HG03135 (cell line): ENCODE data around the gene DOCK1.

Source experiments
- ATAC-seq: cut with Tn5 transposase; IDR thresholded peaks from one replicate; pipeline ENCODE4 v1.9.1; 2021; ENCODE audit warnings: mild to moderate bottlenecking, moderate library complexity; ENCODE audit not compliant: unreplicated experiment

DOCK1 gene

DNA sequence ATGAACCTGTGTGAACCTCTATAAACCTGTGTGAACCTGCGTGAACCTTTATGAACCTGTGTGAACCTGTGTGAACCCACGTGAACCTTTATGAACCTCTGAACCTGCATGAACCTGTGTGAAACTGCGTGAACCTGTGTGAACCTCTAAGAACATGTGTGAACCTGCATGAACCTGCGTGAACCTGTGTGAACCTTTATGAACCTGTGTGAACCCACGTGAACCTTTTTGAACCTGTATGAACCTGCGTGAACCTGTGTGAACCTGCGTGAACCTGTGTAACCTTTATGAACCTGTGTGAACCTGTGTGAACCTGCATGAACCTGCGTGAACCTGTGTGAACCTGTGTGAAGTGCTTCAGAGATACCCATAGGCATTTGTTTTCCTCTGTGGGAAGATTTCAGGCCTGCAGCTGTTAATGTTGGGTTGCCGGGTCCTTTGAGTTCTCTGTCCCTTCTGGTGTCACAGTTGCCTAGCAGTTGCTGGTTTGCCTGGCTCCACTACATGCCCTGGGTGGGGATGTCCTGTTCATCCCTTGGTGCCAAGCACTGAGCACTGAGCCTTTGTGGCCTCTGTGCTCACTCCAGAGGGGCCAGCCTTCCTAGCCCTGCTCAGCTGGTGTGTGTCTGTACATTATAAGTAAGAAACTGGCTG lies 97.9 kb downstream of the DOCK1 start:
- no peak for ATAC-seq

DNA sequence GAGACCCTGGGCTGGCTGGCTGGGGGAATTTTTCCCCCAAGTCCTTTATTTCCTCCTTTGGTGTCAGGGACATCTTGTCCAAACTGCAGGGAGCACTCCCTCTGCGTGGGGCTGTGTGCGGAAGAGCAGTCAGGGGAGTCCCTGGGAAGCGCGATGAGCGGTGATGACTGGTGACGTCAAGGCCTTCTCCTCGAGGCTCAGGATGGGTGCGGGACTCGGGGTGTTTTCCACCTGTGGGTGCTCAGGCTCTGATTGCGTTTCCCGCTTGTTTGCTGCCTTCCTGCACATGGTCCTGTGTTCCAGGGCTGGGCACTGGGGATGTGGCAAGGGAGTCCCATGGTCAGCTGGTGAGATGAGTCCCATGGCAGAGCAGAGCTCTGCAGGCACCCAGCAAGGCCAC lies 101.2 kb downstream of the DOCK1 start:
- ATAC-seq, result no peak

DNA sequence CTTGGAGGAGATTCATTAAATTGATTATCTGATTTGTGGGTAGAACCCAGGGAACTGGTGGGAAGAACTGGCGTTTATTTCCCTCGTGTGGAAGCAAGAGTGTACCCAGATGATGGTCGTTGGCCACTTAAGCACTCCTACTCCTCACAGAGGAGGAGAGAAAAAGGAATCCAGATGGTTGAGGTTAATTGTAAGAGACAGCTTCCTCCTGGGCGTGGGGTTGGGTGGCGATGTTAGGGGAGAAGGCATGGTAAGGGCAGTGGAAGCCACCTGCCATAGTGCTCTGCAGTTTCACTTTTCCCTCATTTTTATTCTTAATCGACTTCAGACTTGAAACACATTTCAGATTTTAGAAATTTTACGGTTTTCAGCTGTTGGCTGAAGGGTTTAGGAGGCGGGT lies 104.1 kb downstream of the DOCK1 start:
- no peak for ATAC-seq

DNA sequence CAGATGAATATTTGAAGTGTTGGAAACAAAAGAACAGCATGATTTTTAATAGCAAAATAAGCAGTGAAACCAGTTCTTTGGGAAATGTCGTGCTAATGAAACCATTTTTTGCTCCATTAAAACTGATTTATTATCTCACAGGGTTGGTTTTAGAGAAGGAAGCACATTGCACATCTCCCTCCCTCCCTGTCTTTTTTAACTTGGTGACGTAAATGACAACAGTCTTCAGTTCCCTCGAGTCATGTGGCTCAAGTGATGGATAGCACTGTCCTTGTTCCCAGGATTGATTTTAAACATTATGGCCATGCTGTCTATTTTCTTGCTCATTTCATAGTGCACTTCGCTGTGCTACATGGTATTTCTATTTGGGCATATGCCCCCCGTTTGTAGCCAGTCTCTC lies 105.9 kb downstream of the DOCK1 start:
- ATAC-seq, result no peak

DNA sequence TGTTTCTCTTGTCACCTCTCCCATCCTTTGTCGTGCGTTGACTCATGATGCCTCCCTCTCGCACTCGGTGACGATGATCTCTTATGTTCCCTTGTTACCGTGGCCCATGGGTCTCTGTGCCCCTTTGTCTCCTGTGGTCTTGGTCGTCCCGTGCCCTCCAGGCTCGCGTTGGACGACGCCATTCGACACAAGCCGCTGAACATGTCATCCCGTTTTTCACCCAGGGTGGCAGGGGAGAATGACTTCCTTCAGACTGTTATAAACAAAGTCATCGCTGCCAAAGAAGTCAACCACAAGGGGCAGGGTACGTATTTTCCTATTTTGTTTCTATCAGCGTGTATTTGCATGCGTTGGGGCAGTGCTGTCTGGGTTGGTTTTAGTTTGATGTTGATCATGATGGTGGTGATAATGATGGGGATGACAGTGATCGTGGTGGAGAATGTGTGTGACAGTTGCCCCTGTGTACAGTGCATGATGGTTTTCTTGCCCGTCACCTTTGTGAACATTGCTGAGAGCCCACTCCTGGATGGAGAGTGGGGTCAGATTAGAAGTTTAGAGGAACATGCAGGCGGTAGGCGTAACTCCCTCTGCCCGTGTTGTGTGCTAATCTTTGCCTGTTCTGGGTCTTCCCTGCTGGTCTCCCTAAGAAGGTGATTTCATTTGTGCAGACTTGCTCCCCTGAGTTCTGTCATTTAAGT lies 107.0 kb downstream of the DOCK1 start:
- ATAC-seq, result no peak

DNA sequence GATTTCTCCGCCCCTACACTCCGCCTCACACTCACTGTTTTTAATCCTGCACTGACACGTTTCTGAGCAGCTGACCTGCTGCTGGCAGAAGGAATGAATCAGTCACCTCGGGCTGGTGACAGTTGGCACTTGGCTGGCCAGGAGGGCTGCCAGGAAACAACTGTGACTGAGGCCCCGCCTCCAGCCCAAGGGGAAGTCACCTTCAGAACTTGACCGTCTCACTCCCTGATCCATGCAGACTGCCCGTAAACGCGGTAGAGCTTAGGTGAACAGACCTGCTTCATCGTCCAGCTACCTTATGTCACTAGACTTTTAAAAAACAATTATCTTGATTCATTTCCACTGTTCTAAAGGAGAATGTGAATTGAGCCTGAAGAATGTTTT lies 107.5 kb downstream of the DOCK1 start:
- no peak for ATAC-seq

DNA sequence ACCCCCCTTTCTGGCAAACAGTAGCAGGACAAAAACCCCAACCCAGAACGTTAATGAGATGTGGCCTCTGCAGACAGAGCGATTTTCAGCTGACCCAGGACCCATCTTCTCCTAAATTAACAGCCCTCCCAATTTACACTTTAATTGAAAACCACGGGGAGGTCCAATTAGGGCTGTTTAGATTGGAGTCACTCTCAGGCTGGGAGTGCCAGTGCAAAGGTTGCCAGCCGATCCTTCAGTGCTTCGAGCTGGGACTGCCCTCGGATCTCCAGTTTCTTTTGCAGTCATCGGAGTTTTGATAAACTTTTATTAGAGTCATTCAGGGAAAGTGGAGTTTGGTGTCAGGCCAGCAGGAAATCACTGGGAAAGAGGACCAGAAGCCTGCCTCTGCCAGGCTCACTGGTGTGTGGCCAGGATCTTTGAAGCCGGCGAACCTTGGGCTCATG lies 108.0 kb downstream of the DOCK1 start:
- ATAC-seq, result no peak

DNA sequence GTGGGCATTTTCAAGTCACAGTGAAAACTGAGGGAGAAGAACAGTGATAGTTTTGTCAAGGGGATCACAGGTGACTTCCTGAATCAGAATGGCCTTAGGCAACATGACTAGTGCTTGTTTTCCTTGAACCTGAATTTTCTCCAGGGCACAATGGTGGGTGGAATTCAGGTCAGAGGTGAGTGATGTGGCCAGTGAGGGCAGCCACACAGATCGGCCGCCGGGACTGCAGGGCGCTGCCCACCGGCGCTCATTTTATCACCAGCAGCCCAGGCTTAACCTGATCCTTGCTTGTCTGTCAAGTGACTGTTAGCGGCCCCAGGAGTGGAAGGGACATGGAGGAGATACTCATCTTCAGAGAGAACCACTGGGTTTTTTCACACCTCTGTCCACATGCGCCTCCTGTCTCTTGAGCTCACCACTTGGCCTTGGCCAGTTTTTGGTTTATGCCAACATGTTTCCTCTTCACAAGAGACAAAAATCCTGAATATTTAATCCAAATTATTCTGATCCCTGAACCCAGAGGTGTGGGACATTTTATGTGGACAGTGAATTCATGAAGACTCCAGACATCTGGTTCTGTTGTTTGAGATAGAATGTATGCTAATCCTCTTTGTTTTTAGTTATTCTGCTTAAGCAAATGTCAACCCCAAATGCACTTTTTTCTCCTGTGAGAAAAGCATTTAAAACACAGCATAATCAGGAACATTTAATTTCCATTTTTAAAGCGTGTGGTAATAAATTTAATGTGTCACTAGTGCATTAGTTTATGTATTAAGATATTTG lies 108.7 kb downstream of the DOCK1 start:
- ATAC-seq, result no peak

DNA sequence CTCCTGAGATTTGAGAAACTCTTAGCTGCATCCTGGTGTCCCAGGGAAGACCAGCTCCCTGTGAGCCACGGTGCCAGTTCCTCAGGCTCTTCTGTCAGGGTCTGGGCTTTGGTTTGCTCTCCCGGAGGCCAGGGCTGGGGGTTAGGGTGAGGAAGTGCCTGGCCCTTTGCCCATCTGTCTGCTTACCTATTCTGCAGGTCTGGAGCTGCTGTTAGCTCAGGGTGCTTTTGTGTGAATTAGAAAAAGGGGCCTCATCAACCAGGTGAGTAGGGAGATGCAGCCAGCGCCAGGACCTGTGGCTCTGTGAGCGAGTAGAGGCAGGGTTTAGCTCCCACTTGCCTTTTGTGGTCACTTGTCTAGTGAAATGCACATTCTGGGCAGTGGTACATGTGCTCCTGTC lies 109.4 kb downstream of the DOCK1 start:
- ATAC-seq, result no peak

DNA sequence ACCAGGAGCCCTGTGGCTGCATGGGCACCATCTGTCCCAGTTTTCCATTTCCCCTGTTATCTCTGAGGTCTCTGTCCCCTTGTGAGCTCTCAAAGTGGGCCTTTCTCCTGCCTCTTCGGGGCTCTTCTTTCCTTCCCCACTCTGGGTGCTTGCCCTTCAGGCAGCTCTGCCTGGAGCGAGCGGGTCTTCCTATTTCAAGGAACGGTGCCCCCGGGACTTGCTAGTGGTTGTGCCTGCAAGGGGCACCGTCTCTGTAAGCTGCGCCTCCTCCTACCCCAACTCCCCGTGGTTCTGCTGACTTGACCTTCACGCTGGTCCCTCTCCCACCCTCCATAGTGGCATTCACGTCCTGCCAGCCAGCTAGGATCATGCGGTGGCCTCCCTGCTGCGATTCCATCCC lies 110.1 kb downstream of the DOCK1 start:
- ATAC-seq, result no peak

DNA sequence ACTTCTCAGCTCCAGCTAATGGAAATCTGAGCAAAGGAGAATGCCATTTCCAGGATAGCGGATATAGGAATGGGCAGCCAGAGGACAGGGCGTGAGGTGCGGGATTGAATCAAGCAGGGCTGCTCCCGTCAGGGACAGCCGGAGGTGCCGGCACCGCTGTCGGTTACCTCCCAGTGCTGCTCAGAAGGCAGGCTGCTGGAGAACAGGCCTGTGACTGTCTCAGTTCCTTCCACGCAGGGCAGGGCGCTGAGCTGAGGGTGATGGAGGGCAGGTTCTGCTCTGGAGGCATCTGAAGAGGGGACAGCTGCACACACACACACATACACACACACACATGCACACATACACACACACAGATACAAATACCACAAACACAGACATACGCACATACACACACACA lies 111.1 kb downstream of the DOCK1 start:
- ATAC-seq, result no peak

DNA sequence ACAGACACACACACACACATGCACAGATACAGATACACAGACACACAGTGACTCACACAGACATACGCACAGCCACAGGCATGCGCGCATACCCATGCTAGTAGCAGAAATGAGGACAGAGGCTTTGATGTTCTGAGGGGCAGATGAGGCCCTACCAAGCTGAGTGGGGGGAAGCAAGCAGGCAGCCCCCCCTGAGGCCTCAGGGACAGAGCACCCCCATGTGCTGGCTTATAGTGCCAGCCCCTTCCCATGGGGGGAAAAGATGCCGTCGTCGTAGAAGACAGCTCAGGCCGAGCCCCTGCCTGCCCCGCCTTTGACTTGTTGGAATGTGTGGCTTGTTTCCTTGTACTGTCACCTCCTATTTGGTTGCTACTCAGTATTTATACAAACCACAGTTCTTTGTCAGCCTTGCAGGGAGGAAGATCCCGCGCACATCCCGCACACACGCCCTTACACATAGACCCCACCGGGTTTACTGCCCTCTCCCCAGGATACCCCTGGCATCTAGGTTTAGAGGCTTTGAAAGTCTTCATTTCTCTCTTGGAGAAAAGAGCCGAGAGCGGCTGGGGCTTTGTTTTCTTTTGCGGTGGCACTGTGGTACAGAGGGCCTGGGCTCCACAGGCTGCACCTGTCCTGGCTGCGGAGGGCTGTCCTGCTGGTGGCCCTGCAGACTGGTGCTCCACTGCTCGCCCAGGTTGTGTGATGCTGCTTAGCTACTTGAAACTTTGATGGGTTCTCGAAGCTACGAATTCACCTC lies 112.5 kb downstream of the DOCK1 start:
- ATAC-seq, result no peak

DNA sequence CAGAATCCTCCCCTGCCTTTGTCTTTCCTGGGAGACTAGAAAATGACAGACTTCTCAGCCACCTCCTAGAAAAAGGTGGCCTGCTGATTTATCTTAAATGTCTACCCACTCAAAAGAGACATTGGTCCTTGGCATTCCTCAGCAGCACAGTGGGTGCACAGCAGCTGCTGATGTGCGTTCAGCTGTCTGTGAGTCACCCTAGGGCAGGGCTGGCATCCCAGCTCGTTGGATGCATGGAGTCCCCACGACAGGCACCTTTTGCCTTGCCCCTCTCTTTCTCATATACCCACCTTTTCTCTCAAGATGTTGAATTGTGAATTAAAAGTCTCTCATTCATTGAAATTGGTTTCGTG lies 113.0 kb downstream of the DOCK1 start:
- no peak for ATAC-seq

DNA sequence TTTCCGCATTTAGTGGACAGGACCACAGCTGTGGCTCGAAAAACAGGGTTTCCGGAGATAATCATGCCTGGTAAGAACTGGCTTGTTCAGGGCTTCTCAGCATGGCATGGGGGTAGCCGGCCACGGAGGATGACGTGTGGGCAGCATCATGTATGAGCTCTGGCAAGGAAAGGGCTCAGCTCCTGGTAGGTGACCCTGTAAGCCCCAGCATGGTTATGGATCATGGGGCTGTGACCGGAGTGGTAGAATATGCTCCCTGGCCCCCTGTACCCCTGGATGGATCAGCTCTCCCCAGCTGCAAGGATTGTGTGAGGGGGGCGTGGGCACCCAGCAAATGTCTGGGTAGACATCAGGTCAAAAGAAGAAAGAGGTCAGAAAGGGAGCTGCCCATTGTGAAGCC lies 113.5 kb downstream of the DOCK1 start:
- ATAC-seq, result no peak

DNA sequence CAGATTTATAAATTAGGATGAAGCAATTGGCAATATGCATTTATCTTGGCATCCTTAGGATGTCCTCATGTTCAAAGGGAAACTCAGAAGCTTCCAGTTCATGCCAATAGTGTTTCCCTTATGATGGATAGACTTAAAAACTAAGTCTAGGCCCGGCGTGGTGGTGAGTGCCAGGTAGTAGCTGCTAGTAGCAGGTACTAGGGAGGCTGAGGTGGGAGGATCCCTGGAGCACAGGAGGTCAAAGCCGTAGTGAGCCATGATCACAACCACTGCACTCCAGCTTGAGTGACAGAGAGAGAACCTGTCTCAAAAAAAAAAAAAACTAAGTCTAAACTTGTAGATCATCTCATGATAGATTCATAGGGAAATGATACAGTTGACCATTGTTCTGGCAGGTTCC lies 115.0 kb downstream of the DOCK1 start:
- ATAC-seq, result no peak

DNA sequence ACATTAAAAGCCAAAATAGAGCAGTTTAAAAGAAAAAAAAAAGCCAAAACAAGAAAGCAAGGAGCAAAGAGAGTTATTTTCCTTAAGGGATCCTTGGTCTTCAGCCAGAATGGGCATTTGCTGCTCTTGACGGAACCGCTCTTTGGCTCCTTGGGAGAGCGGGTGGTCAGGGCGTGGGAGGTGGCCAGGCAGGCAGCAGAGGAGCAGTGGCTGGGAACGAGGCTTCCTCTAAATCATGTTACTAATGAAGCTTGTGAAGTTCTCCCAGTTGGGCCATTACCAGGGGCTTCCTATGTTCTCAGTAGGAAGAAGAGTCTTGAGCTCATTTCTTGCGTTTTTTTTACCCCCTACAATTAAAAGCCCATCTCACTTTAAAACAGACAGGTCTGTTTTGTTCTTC lies 116.6 kb downstream of the DOCK1 start:
- no peak for ATAC-seq

DNA sequence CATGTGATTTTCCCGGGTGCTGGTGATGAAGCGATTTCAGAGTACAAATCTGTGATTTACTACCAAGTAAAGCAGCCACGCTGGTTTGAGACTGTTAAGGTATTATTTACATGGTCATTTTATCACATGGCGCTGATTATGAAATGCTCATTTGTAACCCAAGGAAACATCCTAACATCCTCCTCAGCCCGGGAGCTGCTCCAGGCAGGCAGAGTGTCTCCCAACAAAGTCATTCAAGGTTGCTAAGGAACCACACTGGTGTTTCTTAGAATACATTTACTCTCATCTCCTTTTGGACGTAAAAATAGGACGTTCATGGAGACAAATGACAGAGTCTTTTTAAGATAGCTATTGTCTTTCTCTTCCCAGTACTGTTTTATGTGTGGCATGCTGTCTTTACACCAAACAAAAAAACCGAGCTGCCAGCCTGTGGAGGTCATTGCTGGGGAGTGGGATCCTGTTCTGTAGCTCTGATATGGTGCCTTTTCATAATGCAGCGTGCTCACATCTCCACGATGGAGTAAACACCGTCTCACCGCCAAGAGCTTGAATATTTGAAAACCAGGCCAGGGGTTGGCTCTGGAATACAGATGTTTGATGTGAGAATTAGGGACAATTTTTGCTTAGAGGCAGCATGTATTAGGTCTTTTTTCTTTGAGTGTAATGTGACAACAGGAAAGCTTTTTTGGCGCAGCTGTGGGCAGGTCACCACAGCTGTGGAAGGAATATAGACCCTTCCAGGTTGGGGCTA lies 119.6 kb downstream of the DOCK1 start:
- ATAC-seq, result no peak

DNA sequence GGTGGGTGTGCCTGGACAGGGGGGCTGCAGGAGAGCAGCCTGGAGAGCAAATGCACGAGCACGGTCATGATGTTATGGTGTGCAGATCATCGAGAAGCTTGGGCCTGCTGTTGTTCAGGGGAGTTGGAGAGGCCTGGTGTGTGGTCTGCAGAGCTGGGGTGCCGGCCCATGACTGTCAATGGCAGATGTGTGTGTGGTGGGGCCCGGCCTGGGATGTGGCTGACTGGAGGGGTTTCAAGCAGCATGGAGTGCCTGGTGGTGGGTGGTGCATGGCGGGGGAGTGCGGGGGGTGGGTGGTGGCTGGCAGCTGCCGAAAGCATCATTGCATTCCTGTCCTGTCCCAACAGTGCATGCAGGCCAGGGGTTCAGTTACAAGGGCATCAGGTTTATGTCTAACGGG lies 122.6 kb downstream of the DOCK1 start:
- ATAC-seq, result no peak

DNA sequence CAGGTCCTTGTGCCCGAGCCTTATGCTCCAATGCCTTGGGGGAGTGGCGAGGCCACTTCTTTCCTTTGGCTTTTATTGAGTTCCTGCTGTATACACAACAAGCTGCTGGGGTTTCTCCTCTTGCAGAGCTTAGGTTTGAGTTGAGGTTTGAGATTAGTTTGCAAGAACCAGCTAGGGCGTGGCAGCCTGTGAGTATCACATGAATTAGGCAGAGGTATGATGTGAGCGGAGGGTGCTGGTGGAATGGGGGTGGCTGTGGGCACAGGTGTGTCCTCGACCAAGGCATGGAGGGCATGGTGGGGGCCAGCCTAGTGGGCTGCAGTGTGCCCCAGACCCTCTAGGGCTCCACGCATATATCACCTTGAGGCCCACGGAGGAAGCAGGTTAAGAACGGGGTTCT lies 123.3 kb downstream of the DOCK1 start:
- no peak for ATAC-seq

DNA sequence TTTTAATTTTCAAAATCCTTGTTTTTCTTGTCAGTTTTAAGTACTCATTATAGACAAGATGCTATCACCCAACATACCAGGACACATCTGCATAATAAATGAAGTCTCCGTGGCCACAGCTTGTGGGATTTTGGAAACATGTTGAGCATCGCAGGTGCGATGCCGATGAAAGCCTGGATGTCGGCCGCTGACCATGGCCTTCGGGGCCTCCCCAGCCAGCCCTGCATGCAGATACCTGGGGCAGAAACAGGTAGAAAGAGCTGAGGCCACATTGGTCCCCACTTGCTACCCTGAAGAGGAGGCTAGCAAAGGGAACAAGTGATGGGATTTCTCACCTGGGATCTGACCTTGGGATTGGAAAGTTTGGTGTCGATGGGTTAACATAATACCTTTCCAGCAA lies 123.8 kb downstream of the DOCK1 start:
- ATAC-seq, result no peak
